Omental fat pad (tissue), 4 donors: ENCODE results near the gene TEX19. TPM values are rescaled to one million over a fixed set of nuclear protein-coding genes. Genes with fewer than 3 reads are reported as not detected.

Source experiments
- ATAC-seq: fragments of 150-250 bp; one replicate; pipeline ENCODE4 v1.9.1; 2016; ENCODE audit warnings: mild to moderate bottlenecking, moderate library complexity; ENCODE audit not compliant: low FRiP score
- DNase-seq: peaks from one replicate; pipeline ENCODE4 v3.0.0-alpha.2; 2019; ENCODE audit warnings: low spot score
- total RNA-seq, 4 donors: library from RNA; depleted of rRNA; stranded (reverse); fragments of >200 nt; gene quantifications; one replicate each; pipeline ENCODE4 v1.1.0, GENCODE V29; 2016
- TF ChIP-seq, protein P1 (sequence below), 3 donors: fragments of 450-650 bp; IDR thresholded peaks; one replicate each; pipeline ENCODE4 v1.5.1; 2016 to 2017; ENCODE audit warnings: antibody characterized with exemption in 3 of 3, mild to moderate bottlenecking in 3 of 3, moderate library complexity in 2 of 3

The TEX19 gene, protein sequence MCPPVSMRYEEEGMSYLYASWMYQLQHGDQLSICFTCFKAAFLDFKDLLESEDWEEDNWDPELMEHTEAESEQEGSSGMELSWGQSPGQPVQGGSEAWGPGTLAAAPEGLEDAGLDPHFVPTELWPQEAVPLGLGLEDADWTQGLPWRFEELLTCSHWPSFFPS
- total RNA-seq: not detected

DNA sequence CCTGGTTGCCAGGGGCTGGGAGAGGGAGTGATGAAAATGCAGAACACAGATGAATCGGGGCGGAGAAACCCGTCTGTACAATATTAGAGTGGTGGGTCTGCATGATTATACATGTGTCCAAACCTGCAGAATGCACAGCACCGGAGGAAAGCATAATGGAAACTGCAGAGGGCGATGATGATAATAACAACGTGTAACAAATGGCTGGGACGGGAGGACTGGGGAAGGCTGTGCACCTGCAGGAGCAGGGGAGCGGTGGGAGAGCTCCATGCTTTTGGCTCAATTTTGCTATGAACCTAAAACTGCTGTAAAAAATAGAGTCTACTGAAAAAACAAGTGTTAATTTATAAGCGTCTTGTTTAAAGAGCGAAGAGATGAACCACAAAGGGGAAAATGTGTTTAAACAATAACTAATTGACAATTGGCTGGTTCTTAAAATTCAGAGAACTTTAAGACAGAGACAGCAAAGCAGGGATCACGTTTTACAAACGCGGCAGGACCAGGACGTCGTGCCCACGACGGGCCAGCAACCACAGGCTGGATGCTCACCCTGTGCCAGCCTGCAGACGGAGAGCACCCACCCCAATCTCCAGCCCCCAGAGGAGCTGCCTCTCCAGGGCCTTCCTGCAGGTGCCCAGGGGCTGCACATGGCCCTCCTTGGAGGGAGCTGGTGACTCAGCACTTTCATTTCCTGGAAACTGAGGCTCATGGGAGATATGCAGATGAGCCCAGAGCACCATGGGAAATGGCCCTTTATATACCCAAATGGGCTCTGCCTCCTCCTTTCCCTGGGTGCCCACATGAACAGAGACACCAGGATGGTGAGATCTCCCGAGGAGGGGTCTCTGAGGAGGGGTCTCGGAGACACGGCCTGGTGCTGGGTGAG is at the start of gene TEX19:
Gene TEX19, plus strand, starts transcription at position 783 of the 886 bp plus-strand sequence. CDS start 2,904 bp downstream, outside the sequence.
- ATAC-seq: no peak

DNA sequence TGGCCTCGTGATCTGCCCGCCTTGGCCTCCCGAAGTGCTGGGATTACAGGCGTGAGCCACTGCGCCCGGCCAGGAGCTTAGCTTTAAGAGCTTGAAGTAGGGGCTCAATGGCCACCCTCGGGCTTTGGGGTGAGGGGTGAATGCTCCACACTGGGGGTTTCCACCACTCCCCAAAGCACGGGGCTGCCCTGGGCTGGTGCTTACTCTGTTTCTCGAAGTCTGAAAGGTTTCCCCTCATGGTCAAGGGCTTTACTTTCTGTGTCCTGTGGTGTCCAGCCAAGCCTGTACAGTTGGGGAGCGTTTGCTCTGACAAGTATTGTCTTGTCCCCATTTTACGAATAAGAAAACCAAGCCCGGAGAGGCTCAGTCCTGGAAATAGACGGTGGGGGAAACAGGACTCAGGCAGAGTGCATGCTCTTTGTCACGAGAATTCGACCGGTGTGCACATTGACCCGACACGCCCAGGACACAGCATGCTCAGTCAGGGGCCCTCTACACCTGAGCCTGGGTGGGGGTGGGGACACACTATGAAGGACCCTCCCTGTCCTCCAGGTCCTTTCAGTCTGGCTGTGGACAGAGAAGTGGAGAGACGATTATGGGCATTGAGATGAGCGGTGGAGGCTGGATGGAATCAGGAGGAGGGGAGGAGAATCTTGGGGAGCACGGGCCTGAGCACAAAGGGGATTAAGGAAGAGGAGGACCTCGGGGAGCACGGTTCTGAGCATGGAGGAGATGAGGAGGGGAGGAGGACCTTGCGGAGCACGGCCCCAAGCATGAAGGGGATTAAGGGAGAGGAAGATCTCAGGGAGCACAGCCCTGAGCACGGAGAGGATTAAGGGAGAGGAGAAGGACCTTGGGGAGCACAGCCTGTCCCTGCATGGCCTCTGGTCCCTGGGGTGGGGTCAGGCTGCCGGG is 49.1 kb upstream of the TEX19 start:
- ATAC-seq: no peak
- no peak for DNase-seq
- TF ChIP-seq, protein P1, sequence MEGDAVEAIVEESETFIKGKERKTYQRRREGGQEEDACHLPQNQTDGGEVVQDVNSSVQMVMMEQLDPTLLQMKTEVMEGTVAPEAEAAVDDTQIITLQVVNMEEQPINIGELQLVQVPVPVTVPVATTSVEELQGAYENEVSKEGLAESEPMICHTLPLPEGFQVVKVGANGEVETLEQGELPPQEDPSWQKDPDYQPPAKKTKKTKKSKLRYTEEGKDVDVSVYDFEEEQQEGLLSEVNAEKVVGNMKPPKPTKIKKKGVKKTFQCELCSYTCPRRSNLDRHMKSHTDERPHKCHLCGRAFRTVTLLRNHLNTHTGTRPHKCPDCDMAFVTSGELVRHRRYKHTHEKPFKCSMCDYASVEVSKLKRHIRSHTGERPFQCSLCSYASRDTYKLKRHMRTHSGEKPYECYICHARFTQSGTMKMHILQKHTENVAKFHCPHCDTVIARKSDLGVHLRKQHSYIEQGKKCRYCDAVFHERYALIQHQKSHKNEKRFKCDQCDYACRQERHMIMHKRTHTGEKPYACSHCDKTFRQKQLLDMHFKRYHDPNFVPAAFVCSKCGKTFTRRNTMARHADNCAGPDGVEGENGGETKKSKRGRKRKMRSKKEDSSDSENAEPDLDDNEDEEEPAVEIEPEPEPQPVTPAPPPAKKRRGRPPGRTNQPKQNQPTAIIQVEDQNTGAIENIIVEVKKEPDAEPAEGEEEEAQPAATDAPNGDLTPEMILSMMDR (IDR thresholded peaks at IDR 0.05): no peak

More for the DNA sequence above, at the start of gene TEX19:
- TF ChIP-seq, protein P1 (IDR thresholded peaks at IDR 0.05): no peak
- DNase-seq: no peak

DNA sequence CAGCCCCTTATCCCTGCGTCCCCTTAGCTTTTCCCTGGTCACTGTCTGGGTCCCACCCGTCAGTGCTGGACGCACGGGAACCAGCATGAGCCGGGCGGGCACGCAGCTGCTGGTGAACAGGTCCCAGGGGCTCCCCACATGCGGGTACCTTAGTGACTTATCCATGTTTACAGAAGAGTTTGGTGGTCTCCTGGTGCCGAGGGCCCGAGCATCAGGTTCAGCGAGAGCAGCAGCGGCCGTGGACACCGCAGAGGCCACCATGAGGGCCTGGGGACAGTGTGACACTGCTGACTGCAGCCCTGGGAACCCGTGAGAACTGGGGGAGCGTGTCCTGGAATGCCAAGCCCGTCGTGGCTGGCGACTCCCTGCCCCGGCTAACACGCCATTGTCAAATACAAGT is 48.2 kb upstream of the TEX19 start:
- DNase-seq (no peak), ATAC-seq (no peak)
- TF ChIP-seq, protein P1 (IDR thresholded peaks at IDR 0.05): no peak

GRCh38 chr17:82311971-82312370 is 47.1 kb upstream of the TEX19 start:
- ATAC-seq: no peak
- TF ChIP-seq, protein P1 (IDR thresholded peaks at IDR 0.05): no peak
- no peak for DNase-seq

DNA sequence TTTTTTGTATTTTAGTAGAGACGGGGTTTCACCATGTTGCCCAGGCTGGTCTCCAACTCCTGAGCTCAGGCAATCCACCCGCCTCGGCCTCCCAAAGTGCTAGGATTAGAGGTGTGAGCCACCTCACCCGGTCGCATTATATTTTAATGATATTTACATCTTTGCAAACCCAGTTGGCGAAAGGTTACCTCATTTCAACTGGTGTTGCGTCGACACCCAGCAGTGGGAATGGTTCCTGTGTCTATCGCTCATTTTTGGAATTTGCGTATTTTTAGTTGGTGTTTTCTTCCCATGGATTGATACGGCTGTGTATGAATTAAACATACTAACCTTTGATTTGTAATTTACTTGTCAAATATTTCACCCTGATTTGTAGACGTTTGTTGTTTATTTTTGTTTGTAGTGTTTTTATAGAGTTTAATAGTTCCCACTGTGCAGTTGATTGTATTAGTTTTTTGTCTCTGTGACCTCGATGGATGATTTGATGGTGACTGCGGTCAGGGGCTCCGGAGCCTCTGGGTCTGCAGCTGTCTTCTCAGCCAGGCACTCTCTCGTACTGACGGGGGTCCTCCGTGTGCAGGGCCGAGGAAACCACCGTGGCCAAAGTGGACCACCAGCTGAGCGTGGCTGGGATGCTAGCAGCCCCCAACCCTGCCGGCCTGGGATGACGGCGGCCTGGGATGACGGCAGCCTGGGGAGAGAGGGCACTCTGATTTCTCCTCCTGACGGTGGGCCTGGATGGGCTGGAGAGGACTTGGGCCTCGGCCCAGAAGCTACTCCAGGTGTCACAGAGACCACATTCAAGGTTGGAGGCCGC is 45.6 kb upstream of the TEX19 start:
- ATAC-seq: no peak
- TF ChIP-seq, protein P1 (IDR thresholded peaks at IDR 0.05): no peak
- DNase-seq: no peak
